ENCODE data around the gene SFTA2. TPM values are rescaled to one million over a fixed set of nuclear protein-coding genes. Genes with fewer than 3 reads are reported as not detected.

SFTA2 gene
- total and polyA plus RNA-seq, 9 of the 15 experiments (the other 6 are each of a cell fraction or from before 2014, with no cell fraction given): not detected

GRCh38 chr6:30947231-30947630 is 15.3 kb upstream of the SFTA2 start:
- WGBS (ENCODE audit: insufficient coverage, low coverage, missing lambda C conversion rate): 4% methylated on average over 4 of the region's 4 CpGs
- no peaks in the 10 kb centered on the region for H3K79me2 ChIP-seq (ENCODE audit: control insufficient read depth, insufficient read depth, low read length)
- peaks cover 17 to 62% of the 10 kb centered on the region in 2 experiments for H3K27me3 ChIP-seq (ENCODE audit: control insufficient read depth in 2 of 2, insufficient read depth in 2 of 2, low read length in 2 of 2)
- H3K4me1 ChIP-seq (replicated peaks in 1 of 2; ENCODE audit: control insufficient read depth in 2 of 2, insufficient read depth in 2 of 2, low read length in 2 of 2): no peaks in the 10 kb centered on the region; a peak in 1 of 5 replicates
- POLR2A ChIA-PET: no interaction called here
- TF ChIP-seq THAP12 (CRISPR knock-in tag; IDR thresholded peaks at IDR 0.05) (no peak), TCF15 (CRISPR knock-in tag; IDR thresholded peaks at IDR 0.05) (no peak), POLR2H (tag; IDR thresholded peaks at IDR 0.05; ENCODE audit: low read depth) (no peak), ZFX (CRISPR knock-in tag; IDR thresholded peaks at IDR 0.05) (no peak), ZC3H11A (IDR thresholded peaks at IDR 0.05; ENCODE audit: low read depth, low read length) (no peak), SFPQ (IDR thresholded peaks at IDR 0.05; ENCODE audit: low read depth, low read length) (no peak), MTA2 (IDR thresholded peaks at IDR 0.05; ENCODE audit: low read depth) (no peak), OTX1 (CRISPR knock-in tag; IDR thresholded peaks at IDR 0.05) (no peak), CHCHD3 (CRISPR knock-in tag; IDR thresholded peaks at IDR 0.05) (no peak), MYC (IDR thresholded peaks at IDR 0.05; ENCODE audit: low read depth, low read length) (no peak), MYC (CRISPR knock-in tag; IDR thresholded peaks at IDR 0.05; ENCODE audit: borderline replicate concordance, low read depth) (no peak), BMI1 (IDR thresholded peaks at IDR 0.05; ENCODE audit: low read length) (no peak), STAG1 (CRISPR knock-in tag; IDR thresholded peaks at IDR 0.05; ENCODE audit: borderline replicate concordance) (no peak), SRF (CRISPR knock-in tag; IDR thresholded peaks at IDR 0.05) (no peak), CHD4 (IDR thresholded peaks at IDR 0.05; ENCODE audit: insufficient read depth, insufficient replicate concordance, low read depth, low read length, poor library complexity, severe bottlenecking) (no peak), KAT8 (IDR thresholded peaks at IDR 0.05; ENCODE audit: low read depth) (no peak)
- BruUV-seq (replicated peaks): no TSS peak
- no peak overlapping the region for H3K9ac ChIP-seq (ENCODE audit: insufficient read depth in 1 of 2, low read depth in 2 of 2, low read length in 2 of 2)
- no peaks in the 10 kb centered on the region for H3K36me3 ChIP-seq (ENCODE audit: control insufficient read depth, insufficient read depth, low read length)
- CTCF ChIA-PET (ENCODE audit: low intra/inter-chr PET ratio): interaction anchor here (0.8 kb wide), 1 partner anchor 29 kb away, joined by 3 read pairs; no protein-coding TSS in a partner anchor
- no peaks in the 10 kb centered on the region for H3K9me3 ChIP-seq (replicated peaks; ENCODE audit: control insufficient read depth, insufficient read depth, low read depth, low read length)
- FAIRE-seq: no peak
- in situ Hi-C loops (cut with MboI) (no loop called here), intact Hi-C loops (cut with micrococcal nuclease) (no loop called here)
- no peak for ATAC-seq
- no peaks in the 10 kb centered on the region for H3K9me1 ChIP-seq (ENCODE audit: control insufficient read depth, insufficient read depth, low read length)
- no peak overlapping the region for H2AFZ ChIP-seq (ENCODE audit: low read depth, low read length)
- DNase-seq (ENCODE audit: extremely low read depth in 1 of 4, low spot score in 3 of 4): no peak
- no peak overlapping the region for H3K4me3 ChIP-seq
- no peak overlapping the region for H3K27ac ChIP-seq (ENCODE audit: extremely low read depth, low read depth, low read length)
- H4K20me1 ChIP-seq (replicated peaks; ENCODE audit: control insufficient read depth, insufficient read depth, low read length): no peaks in the 10 kb centered on the region; the same call in 1 of the 2 replicates
- no peak overlapping the region for H3K4me2 ChIP-seq (ENCODE audit: insufficient read depth, low read length)

All from K562 (cell line).